ENCODE results near the gene BAX.

The BAX gene

DNA sequence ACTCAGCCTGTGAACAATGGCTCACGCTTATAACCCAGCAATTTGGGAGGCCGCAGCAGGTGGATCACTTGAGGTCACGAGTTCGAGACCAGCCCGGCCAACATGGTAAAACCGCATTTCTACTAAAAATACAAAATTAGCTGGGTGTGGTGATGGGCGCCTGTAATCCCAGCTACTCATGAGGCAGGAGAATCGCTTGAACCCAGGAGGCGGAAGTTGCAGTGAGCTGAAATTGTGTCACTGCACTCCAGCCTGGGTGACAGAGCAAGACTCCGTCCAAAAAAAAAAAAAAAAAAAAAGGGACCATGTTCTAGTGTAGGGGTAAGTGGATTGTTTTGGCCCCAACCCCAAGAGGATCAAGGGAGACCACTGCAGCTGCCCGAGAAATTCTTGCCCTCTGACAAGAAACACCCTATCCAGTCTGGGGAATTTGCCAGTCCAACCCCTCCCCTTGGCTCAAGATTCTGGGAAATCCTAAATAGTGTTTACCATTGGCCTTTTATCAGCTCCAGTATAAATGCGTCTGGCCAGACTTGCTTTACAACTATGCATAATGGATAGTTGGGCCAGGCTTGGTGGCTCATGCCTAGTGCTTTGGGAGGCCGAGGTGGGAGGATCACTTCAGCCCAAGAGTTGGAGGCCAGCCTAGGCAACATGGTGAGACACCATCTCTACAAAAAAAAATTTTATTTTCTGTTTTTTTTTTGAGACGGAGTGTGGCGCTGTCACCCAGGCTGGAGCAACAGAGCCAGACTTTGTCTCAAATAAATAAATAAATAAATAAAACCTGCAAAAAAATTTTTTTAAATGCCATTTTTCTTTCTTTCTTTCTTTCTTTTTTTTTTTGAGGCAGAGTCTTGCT lies 26.3 kb upstream of the BAX start:
- in situ Hi-C loops (cut with HindIII; ENCODE audit: low pct_ligation_motif_present, low sequenced_read_pairs) = no loop called here
- no peak for TF ChIP-seq CTCF (IDR thresholded peaks at IDR 0.05; ENCODE audit: low read depth, low read length, missing control alignments)
- H3K4me3 ChIP-seq (ENCODE audit: low read depth, low read length) = no peak overlapping the region
- H3K36me3 ChIP-seq (replicated peaks) = no peaks in the 10 kb centered on the region
- peaks cover 2% of the 10 kb centered on the region for H3K27me3 ChIP-seq (replicated peaks)
- no peak overlapping the region for H3K27ac ChIP-seq
- no peak for DNase-seq

- peak; percentile 24 for DNase-seq
- TF ChIP-seq CTCF (IDR thresholded peaks at IDR 0.05; ENCODE audit: low read depth, low read length, missing control alignments) = no peak
- in situ Hi-C loops (cut with HindIII; ENCODE audit: low pct_ligation_motif_present, low sequenced_read_pairs) = no loop called here
- Histone ChIP-seq H3K4me3 (ENCODE audit: low read depth, low read length) (peak within 1 kb of the TSS; percentile 58), H3K27ac (no peak within 1 kb of the TSS), H3K36me3 (replicated peaks) (no peaks in the 10 kb centered on the region), H3K27me3 (replicated peaks) (peaks cover 2% of the 10 kb centered on the region)
Measured at GRCh38 chr19:48933382-48933932, 21.2 kb upstream of the BAX start, which contains the start of gene DHDH. Gene DHDH (plus strand): TSS chr19:48933699. CDS start chr19:48933722, 23 bp downstream.

GRCh38 chr19:48934837-48935236 lies 19.8 kb upstream of the BAX start:
- in situ Hi-C loops (cut with HindIII; ENCODE audit: low pct_ligation_motif_present, low sequenced_read_pairs) = no loop called here
- DNase-seq = no peak
- Histone ChIP-seq H3K4me3 (ENCODE audit: low read depth, low read length) (no peak overlapping the region), H3K27ac (no peak overlapping the region), H3K27me3 (replicated peaks) (peaks cover 2% of the 10 kb centered on the region), H3K36me3 (replicated peaks) (no peaks in the 10 kb centered on the region)
- no peak for TF ChIP-seq CTCF (IDR thresholded peaks at IDR 0.05; ENCODE audit: low read depth, low read length, missing control alignments)

DNA sequence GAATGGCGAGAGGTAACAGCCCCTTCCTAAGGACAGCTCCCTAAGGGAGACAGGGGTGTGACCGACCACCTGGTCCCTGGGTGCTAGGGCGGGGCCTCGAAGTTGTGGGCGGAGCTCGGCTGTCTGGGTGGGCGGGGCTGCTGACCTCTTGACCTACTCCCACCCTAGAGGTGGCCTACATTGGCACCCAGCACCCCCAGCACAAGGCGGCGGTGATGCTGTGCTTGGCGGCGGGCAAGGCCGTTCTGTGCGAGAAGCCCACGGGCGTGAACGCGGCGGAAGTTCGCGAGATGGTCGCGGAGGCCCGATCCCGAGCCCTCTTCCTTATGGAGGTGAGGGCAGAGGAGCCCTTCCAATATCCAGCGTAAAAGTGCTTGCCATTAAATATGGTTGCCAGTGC lies 18.8 kb upstream of the BAX start:
- TF ChIP-seq CTCF (IDR thresholded peaks at IDR 0.05; ENCODE audit: low read depth, low read length, missing control alignments) = no peak
- Histone ChIP-seq H3K27ac (no peak overlapping the region), H3K27me3 (replicated peaks) (peaks cover 2% of the 10 kb centered on the region), H3K4me3 (ENCODE audit: low read depth, low read length) (no peak overlapping the region), H3K36me3 (replicated peaks) (no peaks in the 10 kb centered on the region)
- in situ Hi-C loops (cut with HindIII; ENCODE audit: low pct_ligation_motif_present, low sequenced_read_pairs) = no loop called here
- no peak for DNase-seq

DNA sequence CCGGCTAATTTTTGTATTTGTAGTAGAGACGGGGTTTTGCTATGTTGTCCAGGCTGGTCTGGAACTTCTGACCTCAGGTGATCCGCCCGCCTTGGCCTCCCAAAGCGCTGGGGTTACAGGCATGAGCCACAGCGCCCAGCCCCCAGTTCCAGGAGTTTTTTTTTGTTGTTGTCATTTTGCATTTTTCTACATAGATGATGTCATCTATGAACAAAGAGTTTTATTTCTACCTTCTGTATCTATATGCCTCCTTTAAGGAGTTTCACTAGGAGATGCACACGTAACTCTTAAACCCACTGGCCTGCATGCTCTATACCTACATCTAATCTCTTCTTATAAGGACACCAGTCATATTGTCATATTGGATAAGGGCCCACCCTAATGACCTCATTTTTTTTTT lies 16.4 kb upstream of the BAX start:
- TF ChIP-seq CTCF (IDR thresholded peaks at IDR 0.05; ENCODE audit: low read depth, low read length, missing control alignments) = no peak
- peaks cover 1% of the 10 kb centered on the region for H3K27me3 ChIP-seq (replicated peaks)
- H3K4me3 ChIP-seq (ENCODE audit: low read depth, low read length) = no peak overlapping the region
- no peak overlapping the region for H3K27ac ChIP-seq
- in situ Hi-C loops (cut with HindIII; ENCODE audit: low pct_ligation_motif_present, low sequenced_read_pairs) = no loop called here
- no peaks in the 10 kb centered on the region for H3K36me3 ChIP-seq (replicated peaks)
- DNase-seq = no peak

Data from brain microvascular endothelial cell (primary cell).